HG02610 (cell line): ENCODE measurements around the gene TMEM69.
A peak's percentile ranks its signal among the peaks of the same experiment; 100 is the strongest.
"Not testable (repeated sequence)": the region's sequence is repeated elsewhere in the genome, so short reads cannot be mapped to it uniquely, and the experiment has no call there.

Experiments
- ATAC-seq: cut with Tn5 transposase; IDR thresholded peaks from one replicate; pipeline ENCODE4 v1.9.1; 2021; ENCODE audit warnings: mild to moderate bottlenecking, moderate library complexity; ENCODE audit not compliant: unreplicated experiment

Gene TMEM69

DNA sequence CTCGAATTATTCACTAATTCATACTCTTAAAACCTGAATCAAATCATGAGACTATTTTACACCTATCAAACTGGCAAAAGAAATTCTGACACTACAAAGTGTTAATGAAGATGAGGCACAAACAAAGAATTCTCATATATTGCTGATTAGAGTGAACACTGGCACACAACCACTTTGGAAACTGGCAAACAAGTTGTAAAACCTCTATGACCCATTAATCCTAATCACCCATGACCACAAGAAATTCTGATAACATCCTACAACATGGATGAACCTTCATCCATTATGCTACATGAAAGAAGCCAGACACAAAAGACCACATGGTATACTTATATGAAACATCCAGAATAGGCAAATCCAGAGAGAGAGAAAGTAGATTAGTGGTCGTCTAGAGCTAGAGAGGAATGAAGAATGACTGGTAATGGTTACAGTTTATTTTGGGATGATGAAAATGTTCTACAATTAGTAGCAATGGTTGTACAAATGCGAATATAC lies 10.2 kb upstream of the TMEM69 start:
- no peak for ATAC-seq

DNA sequence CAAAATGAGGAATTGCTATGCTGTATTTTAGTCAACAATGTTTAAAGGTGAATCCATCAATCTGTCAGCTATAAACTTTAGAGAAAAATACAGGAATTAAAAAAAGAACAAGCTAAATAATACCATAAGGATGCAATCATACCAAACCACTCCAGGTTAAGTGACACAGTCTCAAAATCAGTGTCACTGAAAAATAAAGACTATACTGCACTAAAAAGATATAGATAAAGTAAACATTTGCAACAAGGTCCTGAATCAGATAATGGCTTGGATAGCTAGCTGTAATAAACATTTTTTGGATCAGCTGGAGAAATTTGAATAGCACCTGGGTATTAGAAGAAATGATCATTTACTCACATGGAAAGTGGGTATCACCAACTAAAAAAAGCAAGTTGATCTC lies 9.5 kb upstream of the TMEM69 start:
- no peak for ATAC-seq

DNA sequence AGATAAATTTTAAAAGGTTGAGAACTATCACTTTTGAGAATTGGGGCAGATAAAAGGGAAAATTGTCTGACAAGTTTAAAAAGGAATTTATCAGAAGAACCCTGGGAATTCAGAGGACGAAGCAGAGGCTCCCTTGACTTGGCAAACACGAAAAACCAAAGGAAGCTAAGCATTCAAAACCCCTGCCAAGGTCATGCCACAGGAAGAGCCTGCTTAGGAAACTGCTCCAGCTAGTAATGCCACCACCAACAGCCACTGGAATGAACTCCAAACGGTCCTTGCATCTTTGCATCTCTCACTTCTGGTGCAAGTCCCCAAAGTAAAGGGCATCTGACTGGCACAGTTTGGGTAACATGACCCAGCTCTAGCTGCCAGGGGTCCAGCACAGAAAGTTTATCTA lies 8.9 kb upstream of the TMEM69 start:
- ATAC-seq, result no peak

DNA sequence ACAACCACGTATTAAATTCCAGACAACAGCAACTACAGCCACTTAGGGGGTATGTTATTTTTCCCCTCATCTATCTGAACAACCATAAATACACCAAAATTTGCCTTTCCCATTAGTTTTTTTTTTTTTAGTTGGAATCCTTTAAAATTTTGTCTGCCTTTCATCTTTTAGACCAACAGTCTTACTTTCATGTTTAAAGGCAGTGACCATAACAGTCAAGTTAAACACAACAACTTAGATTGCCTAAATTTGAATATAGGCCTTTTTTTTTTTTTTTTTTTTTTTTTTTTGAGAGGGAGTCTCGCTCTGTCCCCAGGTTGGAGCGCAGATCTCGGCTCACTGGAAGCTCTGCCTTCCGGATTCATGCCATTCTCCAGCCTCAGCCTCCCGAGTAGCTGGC lies 5.0 kb upstream of the TMEM69 start:
- ATAC-seq, result no peak

DNA sequence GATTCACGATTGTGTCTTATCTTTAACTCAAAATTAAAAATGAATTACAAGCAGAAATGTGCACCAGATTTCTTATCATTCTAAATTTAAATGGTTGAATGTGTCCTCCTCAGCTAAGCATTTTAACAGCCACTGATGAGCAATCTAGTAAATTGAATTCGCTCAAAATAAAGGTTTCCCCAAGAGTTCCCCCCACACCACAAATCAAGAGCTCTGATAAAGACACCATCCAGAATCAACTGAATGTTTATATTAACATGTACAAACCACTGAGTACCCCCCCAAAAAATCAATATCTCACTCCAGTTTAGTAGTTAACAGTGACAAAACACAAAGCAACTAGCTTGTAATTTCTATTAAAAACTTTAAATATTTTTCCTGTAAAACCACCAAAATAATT lies 3.6 kb upstream of the TMEM69 start:
- ATAC-seq, result no peak

DNA sequence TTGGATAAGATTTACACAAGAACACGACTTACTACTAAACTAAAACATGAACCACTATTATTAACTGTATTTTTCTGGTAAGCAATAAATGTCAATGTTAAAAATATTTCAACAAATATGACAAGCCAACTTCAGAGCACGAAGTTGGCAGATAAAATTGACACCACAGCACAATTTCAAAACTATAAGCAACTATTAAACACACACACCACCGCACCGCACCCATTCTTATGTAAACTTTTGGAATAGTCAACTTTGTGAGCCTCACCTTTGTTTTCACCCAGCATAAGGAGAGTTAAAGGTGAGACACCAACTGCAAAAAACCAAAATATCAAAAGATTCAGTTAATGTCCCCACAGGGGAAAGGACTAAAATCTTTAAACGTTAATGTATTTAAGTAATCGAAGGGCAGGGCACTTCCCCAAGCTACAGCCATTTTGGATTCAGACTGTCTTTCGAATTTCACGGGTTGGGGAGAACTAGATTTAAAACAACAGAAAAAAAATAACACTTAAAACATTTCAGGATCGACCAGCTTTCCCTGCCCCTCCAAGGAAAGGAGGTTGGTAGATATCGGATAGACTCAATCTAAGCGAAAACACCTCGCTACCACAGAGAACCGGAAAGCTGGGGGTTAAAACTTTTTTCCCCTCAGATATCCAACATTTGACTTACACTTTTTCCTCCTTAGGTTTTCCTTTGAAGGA lies 2.5 kb upstream of the TMEM69 start:
- ATAC-seq, result no peak

DNA sequence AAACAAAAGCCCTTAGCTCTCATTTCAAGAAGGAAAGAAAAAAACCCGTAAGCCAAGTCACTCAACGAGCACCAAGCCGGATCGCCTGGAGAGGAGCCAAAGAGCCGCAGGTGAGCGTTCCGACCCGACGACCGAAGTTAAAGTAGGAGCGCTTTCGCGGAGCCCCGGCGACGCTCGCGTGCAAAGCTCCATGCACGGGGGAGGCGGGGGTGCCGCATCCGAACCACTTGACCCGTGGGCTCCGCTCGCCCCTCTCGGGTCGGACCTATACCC lies 2.0 kb upstream of the TMEM69 start:
- peak; percentile 12 for ATAC-seq

DNA sequence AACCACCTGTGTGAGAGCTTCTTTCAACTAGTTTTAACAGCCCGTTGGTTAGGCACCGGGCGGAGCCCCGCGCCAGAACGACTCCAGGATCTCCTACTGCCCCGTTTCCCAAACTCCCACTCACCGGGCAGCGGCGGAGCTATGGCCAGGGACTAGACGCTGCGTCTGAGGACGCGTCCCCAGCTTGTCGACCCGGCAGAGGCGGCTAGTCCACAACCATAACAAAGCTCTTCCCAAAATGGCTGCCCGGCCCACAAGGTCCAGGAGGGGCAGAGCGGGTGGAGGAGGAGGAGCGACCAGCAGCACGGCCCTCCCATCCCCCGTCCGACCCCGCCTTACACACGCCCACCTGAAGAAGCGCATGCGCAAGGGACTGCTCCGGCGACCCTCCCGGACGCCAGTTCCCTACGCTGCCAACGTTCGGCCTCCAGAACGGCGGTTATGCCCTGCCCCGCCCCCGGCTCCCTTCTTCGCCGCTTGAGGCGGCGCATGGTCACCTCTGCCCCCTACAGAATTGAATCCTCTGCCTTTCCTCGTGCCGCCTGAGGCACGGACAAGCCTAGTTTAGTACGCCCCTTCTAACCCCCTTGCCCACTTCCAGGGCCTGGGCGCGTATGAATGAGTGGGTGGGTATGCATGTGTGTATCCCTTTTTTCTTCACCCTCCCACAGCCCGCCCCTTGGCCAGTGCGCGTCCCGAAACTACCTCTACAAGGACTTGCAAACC lies 1.5 kb upstream of the TMEM69 start, which contains the start of gene GPBP1L1:
Gene GPBP1L1 (minus strand): TSS at position 246 of the 726 bp plus-strand sequence. CDS start 27,446 bp downstream, outside the sequence.
- peak; percentile 57 for ATAC-seq

DNA sequence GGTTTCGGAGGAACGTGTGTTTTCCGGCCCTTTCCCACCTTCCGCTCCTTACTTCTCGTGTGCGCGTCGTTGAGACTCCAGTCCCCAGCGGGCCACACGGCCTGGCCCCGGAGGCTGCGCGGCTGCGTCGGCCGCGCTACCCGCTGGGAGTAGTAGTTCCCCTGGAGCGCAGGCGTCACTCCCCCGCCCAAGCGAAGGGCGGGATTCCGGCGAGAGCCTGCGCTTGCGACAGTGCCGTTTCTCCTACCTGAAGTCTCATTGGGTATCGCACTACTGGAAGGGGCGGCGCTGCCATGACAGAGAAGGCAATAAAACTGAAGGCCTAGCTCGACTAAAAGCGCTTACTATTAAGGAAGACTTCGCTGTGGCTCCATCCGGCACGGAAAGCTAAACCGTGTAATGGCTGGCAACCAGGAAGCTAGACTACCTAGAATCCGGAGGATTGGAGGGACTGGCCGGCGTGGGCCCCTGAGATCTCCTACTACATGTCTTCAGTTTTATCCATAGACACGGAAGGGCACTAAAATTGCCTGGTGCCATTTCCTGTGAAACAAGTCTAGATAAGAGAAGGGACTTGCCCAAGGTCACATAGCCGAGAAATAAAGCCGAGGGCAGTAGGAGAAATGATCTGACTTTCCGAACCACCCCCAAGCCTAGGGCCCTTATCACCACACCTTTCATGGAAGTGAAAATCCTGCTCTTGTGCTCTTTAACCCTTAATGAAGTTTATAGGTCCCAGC lies 797 bp upstream of the TMEM69 start:
- ATAC-seq, result peak; percentile 85

DNA sequence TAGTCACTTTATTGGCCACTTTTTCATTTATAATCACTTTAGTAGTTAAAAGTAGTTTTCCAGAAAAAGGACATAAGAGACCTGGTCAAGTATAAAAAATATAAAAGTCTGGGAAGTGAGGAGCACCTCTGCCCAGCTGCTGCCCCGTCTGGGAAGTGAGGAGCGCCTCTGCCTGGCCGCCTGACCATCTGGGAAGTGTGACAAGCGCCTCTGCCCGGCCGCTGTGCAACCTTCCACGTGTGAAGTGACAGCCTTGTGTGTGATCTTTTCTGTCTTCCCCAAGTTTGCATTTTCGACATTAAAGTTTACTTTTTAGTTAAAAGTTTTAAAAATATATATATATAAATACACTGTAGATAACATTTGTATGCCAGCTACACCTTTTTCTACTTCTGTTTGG lies 5.8 kb downstream of the TMEM69 start:
- not testable (repeated sequence) for ATAC-seq

DNA sequence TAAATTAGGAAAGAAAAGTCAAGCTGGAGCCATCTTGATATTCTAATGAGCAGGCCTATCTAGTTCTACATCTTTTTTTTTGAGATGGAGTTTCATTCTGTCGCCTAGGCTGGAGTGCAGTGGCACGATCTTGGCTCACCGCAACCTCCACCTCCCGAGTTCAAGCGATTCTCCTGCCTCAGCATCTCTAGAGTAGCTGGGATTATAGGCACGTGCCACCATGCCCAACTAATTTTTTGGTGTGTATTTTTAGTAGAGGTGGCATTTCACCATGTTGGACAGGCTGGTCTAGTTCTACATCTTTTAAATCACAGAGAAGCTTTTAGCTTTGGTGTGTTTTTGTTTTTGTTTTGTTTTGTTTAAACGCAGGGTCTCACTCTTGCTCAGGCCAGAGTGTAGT lies 6.8 kb downstream of the TMEM69 start:
- ATAC-seq, result no peak

DNA sequence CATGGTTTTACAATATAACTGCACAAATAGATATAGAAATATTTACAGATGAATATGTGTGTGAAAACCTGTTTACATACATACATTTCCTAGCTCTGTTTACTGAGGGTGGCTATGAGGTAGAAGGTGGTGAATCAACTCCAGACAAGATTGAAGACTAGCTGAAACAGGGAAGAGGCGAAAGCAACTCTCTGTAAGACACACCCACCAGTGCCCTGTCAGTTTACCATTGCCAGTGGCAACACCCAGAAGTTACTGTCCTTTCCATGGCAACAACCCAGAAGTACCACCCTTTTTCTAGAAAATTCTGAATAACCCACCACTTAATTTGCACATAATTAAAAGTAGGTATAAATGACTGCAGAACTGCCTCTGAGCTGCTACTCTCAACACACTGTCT lies 16.7 kb downstream of the TMEM69 start:
- no peak for ATAC-seq

DNA sequence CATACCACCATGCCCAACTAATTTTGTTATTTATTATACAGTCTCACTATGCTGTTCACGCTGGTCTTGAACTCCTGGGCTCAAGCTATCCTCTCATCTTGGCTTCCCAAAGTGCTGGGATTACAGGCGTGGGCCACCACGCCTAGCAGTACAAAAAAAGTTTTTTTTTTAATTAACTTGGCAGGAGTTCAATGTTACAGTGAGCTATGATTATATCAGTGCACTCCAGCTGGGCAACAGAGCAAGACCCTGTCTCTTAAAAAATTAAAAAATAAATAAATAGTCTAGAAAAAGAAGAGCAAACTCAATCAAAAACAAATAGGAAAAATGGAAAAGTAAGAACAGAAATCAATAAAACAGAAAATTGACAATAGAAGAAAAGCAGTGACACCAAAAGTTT lies 25.7 kb downstream of the TMEM69 start:
- no peak for ATAC-seq

DNA sequence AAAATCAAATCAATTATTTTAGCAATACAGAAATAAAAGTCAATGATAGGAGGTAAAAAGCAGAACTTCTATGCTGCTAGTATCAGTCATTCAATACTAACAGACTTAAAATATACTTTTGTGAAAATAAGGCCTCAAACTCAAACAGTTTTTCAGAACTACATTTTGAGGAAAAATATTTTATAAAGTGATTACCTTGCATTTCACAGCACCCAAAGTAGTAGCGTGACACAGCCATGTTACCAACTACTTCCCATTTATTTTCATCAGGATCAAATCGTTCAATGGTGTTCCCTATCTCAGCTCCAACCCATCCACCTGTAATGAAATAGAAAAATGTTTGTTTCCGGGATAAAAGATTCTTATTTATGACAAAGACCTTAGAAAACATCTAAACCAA lies 28.7 kb downstream of the TMEM69 start:
- ATAC-seq, result no peak

DNA sequence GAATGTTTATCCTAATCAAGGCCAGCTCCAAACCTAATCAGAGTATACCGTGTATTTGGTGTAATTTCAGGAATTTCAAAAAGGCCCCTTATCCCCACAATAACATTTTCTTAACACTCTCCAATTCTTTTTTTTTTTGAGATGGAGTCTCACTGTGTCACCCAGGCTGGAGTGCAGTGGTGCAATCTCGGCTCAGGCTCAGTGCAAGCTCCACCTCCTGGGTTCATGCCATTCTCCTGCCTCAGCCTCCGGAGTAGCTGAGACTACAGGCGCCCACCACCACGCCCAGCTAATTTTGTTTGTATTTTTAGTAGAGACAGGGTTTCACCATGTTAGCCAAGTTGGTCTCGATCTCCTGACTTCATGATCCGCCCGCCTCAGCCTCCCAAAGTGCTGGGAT lies 29.4 kb downstream of the TMEM69 start:
- ATAC-seq, result not testable (repeated sequence)

DNA sequence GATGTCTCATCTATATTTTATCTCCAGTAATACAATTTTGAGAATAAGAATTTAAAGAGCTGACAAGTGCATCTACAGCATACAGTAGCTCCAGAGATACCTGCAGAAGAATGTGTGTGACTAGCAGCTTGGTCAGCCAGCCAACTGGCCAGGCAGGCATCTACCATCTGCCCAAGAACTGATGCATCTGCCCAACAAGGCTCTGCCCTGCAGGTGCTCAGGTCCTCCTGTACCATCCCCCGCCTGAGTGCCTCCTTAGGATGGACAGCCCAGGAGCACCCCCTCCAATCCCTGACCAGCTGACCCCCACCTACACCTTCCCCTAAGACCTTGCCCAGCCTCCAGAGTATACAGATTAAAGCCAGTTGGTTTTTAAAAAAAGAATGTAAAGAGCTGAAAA lies 30.3 kb downstream of the TMEM69 start:
- no peak for ATAC-seq

DNA sequence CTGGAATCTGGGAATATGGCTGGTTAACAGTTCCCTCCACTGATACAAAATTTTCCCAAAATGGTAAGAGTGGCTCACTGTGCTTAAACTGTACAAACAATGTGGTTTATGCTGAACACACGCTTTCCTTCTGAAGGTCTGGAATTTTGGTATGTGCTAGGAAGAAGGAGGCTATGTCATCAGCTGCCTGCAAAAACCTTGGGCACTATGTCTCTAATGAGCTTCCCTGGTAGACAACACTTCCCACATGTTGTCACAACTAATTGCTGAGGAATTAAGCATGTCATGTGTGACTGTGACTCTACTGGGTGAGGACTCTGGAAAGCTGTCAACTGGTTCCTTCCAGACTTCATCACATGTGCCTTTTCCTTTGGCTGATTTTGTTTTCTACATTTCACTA lies 33.2 kb downstream of the TMEM69 start:
- no peak for ATAC-seq

DNA sequence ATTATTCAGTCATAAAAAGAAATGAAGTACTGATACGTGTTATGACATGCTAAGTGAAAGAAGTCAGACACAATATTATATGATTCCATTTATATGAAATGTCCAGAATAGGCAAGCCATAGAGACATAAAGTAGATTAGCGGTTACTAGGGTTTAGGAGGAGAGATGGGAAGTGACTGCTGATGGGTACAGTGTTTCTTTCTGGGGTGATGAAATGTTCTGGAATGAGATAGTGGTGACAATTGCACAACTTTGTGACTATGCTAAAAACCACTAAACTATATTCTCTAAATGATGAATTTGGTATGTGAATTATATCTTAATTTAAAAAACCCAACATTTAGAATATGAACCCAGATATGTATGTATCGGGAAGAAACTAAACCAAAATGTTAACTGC lies 34.8 kb downstream of the TMEM69 start:
- no peak for ATAC-seq

DNA sequence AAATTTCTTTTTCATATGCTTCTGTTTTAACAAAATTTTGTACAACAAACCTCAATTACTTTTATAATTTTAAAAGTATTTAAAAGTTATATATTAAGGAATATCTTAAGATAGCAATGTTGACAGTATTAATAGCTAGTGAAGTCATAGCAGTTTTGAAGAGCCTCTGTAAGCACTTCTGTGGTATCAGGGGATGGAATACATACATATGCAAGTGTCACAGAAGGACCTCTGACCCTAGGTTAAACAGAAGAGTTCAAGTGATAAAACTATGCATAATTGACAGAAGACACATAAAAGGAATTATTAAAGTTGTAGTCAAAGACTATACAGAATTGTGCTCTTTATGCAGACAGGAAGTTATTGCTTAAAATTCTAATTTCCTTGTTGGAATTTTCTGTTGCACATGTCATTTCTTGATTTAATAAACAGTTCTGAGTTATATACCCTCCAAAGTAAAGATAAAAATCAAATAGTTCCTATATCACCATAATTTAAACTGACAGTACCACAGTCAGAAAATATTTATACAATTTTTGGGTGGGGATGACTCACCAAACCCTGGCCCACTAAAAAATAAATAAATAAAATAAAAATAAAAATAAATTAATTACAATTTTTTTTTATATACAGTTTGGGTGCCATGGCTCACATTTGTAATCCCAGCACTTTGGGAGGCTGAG lies 35.4 kb downstream of the TMEM69 start:
- ATAC-seq, result no peak

DNA sequence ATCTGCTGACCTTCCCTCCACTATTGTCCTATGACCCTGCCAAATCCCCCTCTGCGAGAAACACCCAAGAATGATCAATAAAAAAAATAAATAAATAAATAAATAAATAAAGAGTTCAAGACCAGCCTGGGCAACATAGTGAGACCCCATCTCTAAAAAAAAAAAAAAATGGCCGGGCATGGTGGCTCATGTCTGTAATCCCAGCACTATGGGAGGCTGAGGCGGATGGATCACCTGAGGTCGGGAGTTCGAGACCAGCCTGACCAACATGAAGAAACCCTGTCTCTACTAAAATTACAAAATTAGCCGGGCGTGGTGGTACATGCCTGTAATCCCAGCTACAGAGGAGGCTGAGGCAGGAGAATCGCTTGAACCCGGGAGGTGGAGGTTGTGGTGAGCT lies 38.0 kb downstream of the TMEM69 start:
- ATAC-seq, result not testable (repeated sequence)

DNA sequence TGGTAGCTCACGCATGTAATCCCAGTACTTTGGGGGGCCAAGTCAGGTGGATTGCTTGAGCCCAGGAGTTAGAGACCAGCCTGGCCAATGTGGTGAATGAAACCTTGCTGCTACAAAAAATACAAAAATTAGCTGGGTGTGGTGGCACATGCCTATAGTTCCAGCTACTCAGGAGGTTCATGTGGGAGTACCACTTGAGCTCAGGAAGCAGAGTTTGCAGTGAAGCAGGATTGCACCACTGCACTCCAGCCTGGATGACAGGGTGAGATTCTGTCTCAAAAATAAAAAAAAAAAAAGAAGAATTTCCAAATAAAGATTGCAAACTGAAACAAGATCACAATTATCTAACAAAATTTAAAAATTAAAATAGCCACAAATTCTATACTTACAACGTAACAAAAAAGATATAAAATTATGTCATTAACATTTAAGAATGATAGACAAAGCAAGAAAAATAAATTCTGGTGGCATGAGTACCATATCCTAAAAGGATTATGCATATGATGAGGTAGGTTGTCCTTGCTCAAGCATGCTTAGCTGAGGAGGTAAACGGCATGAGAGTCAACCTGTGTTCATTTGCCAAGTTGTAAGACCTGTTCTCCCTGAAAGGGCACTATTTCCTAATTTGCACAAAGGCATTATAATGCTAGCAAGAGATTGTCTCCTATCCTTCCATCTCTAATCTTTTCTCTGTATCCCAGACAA lies 42.2 kb downstream of the TMEM69 start:
- ATAC-seq, result no peak
